GM21723 (cell line): Measurements from ENCODE around the gene INCENP.
"Not testable (repeated sequence)": the region's sequence is repeated elsewhere in the genome, so short reads cannot be mapped to it uniquely, and the experiment has no call there.

Experiments
- ATAC-seq: cut with Tn5 transposase; IDR thresholded peaks from one replicate; pipeline ENCODE4 v1.9.1; 2021; ENCODE audit warnings: mild to moderate bottlenecking, moderate library complexity; ENCODE audit not compliant: unreplicated experiment

The INCENP gene

DNA sequence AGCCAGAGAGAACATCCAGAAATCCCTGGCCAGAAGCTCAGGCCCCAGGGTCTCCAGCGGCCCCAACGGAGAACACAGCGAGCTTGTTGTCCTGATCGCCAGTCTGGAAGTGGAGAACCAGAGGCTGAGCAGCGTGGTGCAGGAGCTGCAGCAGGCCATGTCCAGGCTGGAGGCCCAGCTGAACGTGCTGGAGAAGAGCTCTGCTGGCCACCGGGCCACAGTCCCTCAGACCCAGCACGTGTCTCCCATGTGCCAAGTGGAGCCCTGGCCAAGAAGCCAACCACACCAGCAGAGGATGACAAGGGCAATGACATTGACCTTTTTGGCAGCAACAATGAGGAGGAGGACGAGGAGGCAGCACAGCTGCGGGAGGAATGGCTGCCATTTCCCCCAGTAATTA, 45.6 kb downstream of the INCENP start:
- ATAC-seq = no peak

DNA sequence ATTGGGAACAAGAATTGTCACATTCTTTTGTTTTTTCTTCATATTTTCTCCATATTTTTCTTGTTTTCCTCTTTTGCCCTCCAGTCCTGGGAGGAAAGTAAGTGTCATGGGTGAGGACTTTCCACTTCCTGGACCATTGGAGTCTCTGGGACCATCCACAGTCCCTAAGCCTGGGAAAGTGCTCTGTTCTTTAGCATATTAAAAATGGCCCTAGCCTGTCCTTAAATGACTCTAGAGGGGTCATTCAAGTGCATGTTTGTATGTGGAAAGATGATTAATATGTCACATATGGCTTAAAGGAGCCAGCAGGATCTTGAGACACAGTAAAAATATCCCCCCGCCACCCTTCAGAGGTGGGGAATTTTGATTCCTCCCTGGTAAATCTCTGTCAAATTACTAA, 46.1 kb downstream of the INCENP start:
- ATAC-seq = no peak

DNA sequence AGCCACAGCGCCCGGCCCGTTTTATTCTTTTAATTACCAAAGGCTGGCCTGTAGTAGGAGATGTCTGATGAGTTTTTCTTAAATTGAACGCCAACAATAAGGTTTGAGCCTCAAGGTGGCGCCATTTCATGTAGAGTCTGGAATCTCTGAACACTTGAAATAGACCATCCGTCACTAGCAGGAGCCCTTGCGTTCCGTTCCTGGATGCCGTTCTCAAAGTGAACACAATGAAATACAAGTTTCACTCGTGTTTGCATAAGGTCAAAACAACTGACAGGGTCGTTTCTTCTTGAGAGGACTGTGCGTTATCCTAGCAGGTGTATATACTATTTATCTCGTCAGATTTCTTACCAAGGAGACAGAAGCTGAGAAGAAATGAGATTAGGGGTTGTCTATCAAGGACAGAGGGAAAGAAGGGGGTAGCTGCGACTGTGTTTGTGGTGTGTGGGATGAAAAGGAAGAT, 47.5 kb downstream of the INCENP start:
- ATAC-seq = no peak

DNA sequence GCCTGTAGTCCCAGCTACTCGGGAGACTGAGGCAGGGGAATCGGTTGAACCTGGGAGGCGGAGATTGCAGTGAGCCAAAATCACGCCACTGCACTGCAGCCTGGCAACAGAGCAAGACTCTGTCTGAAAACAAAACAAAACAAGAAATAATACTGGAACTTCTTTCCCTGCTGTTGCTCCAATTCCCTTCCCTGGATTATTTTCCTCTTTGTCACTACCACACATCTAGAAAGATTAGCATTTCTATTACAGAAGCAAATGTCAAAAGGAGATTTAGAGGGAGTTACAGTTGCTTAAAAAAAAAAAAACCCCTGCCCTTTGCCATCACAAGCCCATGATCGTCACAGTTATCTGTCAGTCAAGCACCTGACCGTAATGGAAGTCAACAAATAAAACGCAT, 48.5 kb downstream of the INCENP start:
- ATAC-seq = no peak

DNA sequence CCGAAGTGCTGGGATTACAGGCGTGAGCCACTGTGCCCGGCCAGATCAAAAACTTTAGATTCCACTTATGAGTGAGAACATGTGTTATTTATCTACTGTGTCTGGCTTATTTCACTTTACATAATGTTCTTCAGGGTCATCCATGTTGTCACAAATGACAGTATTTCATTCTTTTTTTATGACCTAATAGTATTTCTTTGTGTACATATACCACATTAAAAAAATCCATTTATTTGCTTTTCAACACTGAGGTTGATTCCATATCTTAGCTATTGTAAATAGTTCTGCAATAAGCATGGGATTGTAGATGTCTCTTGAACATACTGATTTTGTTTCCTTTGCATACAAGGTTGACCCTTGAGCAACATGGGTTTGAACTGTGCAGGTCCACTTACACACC, 53.0 kb downstream of the INCENP start:
- ATAC-seq = no peak

DNA sequence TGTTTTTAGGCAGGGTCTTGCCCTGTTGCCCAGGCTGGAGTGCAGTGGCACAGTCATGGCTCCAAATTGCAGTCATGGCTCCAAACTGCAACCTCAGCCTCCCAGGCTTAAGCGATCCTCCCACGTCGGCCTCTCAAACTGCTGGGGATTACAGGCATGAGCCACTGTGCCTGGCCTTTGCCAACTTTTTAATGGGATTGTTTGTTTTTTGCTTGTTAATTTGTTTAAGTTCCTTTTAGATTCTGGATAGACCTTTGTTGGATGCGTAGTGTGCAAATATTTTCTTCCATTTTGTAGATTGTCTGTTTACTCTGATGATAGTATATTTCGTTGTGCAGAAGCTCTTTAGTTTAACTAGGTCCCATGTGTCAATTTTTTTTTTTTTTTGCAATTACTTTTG, 56.2 kb downstream of the INCENP start:
- ATAC-seq = no peak

DNA sequence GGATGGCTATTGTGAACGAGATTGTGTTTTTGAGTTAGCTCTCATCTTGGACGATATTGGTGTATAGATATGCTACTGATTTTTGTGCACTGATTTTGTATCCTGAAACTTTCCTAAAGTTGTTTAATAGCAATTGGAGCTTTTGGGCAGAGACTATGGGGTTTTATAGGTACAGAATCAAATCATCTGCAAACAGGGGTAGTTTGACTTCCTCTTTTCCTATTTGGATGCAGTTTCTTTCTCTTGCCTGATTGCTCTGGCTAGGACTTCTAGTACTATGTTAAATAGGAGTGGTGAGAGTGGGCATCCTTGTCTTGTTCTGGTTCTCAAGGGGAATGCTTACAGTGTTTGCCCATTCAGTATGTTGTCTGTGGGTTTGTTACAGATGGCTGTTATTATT, 57.3 kb downstream of the INCENP start:
- ATAC-seq = no peak

DNA sequence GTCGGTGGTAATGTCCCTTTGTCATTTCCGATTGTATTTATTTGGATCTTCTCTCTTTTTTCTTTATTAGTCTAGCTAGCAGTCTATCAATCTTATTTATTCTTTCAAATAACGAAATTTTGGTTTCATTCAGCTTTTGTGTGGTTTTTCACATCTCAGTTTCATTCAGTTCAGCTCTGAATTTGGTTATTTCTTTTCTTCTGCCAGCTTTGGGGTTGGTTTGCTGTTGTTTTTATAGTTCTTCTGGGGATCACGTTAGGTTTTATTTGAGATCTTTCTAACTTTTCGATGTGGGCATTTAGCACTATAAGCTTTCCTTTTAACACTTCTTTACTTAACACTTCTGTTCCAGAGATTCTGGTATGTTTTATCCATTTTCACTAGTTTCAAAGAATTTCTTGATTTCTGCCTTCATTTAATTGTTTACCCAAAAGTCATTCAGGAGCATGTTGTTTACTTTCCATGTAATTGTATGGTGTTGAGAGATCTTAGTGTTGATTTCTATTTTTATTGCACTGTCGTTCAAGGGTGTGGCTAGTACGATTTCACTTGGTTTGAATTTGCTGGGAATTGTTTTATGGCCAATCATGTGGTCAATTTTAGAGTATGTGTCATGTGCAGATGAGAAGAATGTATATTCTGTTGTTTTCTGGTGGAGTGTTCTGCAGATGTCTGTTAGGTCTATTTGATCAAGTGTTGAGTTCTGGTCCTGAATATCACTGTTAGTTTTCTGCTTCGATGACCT, 58.5 kb downstream of the INCENP start:
- ATAC-seq = no peak

DNA sequence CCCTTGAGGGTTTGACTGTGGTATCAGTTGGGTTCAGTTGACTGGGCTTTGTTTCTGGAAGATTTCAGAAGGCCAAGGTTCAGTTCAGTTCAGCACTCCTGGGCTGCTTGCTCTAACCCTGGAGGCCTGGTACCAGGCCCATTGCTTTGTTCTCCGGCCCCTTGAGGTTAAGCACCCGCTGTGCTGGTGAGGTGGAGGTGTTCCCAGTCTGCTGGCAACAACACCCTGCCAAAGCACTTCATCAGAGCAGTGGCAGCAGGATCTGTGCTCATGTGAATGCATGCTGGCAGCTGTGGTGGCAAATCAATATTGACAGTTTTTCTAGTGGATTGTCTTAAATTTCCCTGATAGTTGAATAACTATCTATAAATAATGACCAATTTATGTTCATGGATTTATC, 62.4 kb downstream of the INCENP start:
- ATAC-seq = no peak

DNA sequence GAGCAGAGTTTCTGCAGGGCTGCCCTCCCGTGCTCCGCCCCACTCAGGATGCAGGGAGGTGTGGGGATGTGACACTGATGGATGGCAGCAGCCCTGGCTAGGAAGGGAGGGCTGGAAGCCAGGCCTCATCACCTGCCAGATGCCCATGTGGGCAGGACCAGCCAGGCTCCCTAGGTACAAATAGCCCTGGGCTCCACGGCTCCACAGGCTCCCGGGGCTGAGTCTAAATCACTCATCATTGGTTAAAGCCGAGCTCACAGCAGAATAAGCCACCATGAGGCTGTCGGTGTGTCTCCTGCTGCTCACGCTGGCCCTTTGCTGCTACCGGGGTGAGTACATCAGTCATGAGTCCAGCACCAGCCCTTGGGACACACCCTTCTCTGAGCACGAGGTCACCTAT, 66.2 kb downstream of the INCENP start, which contains the start of gene SCGB1D1:
TSS of gene SCGB1D1 (plus strand) at position 206 of the 400 bp plus-strand sequence. CDS start at position 275, 69 bp downstream.
- ATAC-seq = no peak

DNA sequence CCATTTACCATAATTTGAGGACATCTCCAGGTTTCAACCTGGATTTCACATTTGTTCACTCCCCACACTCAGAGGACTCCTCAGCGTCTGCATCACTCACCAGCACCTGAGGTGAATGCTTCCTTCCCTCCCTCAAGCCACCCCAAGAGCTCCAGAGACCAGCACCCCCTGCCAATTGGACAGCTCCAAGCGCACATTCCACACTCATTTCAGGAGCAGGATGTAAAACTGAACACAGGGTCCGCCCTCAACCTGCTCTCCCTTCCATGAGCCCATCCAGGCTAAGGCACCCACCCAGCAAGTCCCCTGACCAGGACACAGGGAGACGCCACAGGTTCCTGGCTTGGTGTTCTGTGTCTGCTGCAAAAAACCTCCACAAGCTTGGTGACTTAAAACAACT, 70.1 kb downstream of the INCENP start:
- no peak for ATAC-seq

DNA sequence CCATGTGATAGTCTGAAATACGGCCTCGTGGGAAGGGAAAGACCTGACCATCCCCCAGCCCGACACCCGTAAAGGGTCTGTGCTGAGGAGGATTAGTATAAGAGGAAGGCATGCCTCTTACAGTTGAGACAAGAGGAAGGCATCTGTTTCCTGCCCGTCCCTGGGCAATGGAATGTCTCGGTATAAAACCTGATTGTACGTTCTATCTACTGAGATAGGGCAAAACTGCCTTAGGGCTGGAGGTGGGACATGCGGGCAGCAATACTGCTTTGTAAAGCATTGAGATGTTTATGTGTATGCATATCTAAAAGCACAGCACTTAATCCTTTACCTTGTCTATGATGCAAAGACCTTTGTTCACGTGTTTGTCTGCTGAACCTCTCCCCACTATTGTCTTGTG, 71.2 kb downstream of the INCENP start:
- ATAC-seq = not testable (repeated sequence)

DNA sequence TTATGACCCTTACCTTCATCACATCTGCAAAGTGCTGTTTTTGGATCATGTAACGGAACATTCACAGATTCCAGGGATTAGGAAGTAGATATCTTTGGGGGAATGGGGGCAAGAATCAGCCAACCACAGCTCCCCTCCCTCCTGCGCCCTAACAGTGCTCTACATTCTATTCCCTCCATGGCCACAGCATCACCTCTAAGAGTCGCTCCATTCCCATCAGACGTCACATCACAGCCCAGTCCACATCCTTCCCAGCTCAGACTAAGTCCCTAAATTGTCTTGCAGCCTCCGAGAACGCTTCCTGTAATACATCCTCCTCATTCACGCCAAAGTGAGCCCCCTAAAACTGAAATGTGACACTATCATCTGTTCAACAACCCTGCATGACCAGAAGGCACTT, 72.1 kb downstream of the INCENP start:
- no peak for ATAC-seq

DNA sequence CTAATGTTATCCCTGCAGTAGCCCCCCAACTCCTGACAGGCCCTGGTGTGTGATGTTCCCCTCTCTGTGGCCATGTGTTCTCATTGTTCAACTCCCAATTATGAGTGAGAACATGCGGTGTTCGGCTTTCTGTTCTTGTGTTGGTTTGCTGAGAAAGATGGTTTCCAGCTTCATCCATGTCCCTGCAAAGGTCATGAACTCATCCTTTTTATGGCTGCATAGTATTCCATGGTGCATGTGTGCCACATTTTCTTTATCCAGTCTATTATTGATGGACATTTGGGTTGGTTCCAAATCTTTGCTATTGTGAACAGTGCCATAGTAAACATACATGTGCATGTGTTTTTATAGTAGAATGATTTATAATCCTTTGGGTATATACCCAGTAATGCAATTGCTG, 73.6 kb downstream of the INCENP start:
- not testable (repeated sequence) for ATAC-seq

DNA sequence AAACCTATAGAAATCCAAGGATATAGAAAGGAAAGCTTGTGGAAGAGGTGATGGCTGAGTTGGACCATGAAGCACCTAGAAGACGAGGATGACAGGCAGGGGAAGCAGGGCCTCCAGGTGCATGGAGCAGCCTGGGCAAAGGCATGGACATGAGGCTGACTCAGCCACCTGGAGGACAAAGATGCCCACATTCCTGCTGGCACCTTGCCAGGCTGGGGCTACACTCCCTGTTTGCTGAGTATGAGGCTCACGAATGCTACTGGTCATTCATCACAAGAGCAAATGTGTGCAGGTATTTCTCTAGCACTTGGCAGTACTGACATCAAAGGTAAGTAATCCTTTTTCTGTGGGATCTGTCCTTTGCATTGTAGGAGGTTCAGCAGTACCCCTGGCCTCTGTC, 77.6 kb downstream of the INCENP start:
- no peak for ATAC-seq
